Measurements from ENCODE around the gene SRP14. TPM values are rescaled to one million over a fixed set of nuclear protein-coding genes. Genes with fewer than 3 reads are reported as not detected.

Gene SRP14
- total RNA-seq, 2 donors from 2014 or later: 108 to 114 TPM

- Mint-ChIP-seq H3K36me3 (ENCODE audit: low read depth) (peaks cover 3% of the 10 kb centered on the region), H3K4me3 (no peak overlapping the region), H3K4me1 (peaks cover 8% of the 10 kb centered on the region), H3K27ac (no peak overlapping the region), H3K27me3 (peaks cover 4% of the 10 kb centered on the region)
- H3K9me3 ChIP-seq (ENCODE audit: control insufficient read depth, low read length, poor library complexity, severe bottlenecking): no peaks in the 10 kb centered on the region
- DNase-seq (no peak), ATAC-seq (no peak)
Observed at GRCh38 chr15:40062816-40063562, 24.0 kb upstream of the SRP14 start.

GRCh38 chr15:40061212-40061901, 22.4 kb upstream of the SRP14 start:
- no peak for ATAC-seq
- no peaks in the 10 kb centered on the region for H3K9me3 ChIP-seq (ENCODE audit: control insufficient read depth, low read length, poor library complexity, severe bottlenecking)
- Mint-ChIP-seq H3K27ac (no peak overlapping the region), H3K4me3 (no peak overlapping the region), H3K27me3 (peaks cover 6% of the 10 kb centered on the region), H3K4me1 (peaks cover 11% of the 10 kb centered on the region), H3K36me3 (ENCODE audit: low read depth) (peaks cover 7% of the 10 kb centered on the region)
- DNase-seq: no peak

- Mint-ChIP-seq H3K4me3 (no peak overlapping the region), H3K27ac (no peak overlapping the region), H3K36me3 (ENCODE audit: low read depth) (peaks cover 7% of the 10 kb centered on the region), H3K4me1 (peaks cover 14% of the 10 kb centered on the region), H3K27me3 (peaks cover 6% of the 10 kb centered on the region)
- H3K9me3 ChIP-seq (ENCODE audit: control insufficient read depth, low read length, poor library complexity, severe bottlenecking): no peaks in the 10 kb centered on the region
- ATAC-seq (no peak), DNase-seq (no peak)
Observed at GRCh38 chr15:40060236-40060961, 21.4 kb upstream of the SRP14 start.

- DNase-seq (no peak), ATAC-seq (no peak)
- peaks cover 17% of the 10 kb centered on the region for H3K4me1 Mint-ChIP-seq
- H3K27me3 Mint-ChIP-seq: peaks cover 6% of the 10 kb centered on the region
- no peak overlapping the region for H3K4me3 Mint-ChIP-seq
- peaks cover 7% of the 10 kb centered on the region for H3K36me3 Mint-ChIP-seq (ENCODE audit: low read depth)
- no peaks in the 10 kb centered on the region for H3K9me3 ChIP-seq (ENCODE audit: control insufficient read depth, low read length, poor library complexity, severe bottlenecking)
- H3K27ac Mint-ChIP-seq: no peak overlapping the region
Observed at GRCh38 chr15:40059821-40060220, 20.8 kb upstream of the SRP14 start.

GRCh38 chr15:40058476-40059140, 19.6 kb upstream of the SRP14 start:
- ATAC-seq (no peak), DNase-seq (no peak)
- Mint-ChIP-seq H3K36me3 (ENCODE audit: low read depth) (peaks cover 7% of the 10 kb centered on the region), H3K27ac (no peak overlapping the region), H3K4me1 (peaks cover 26% of the 10 kb centered on the region), H3K27me3 (peaks cover 6% of the 10 kb centered on the region), H3K4me3 (no peak overlapping the region)
- no peaks in the 10 kb centered on the region for H3K9me3 ChIP-seq (ENCODE audit: control insufficient read depth, low read length, poor library complexity, severe bottlenecking)

- H3K9me3 ChIP-seq (ENCODE audit: control insufficient read depth, low read length, poor library complexity, severe bottlenecking): no peaks in the 10 kb centered on the region
- peaks cover 35% of the 10 kb centered on the region for H3K4me1 Mint-ChIP-seq
- H3K4me3 Mint-ChIP-seq: no peak overlapping the region
- DNase-seq (no peak), ATAC-seq (no peak)
- H3K27ac Mint-ChIP-seq: peak overlapping the region; percentile 60
- peaks cover 6% of the 10 kb centered on the region for H3K27me3 Mint-ChIP-seq
- peaks cover 7% of the 10 kb centered on the region for H3K36me3 Mint-ChIP-seq (ENCODE audit: low read depth)
Observed at GRCh38 chr15:40055576-40056293, 16.8 kb upstream of the SRP14 start.

- peak overlapping the region; percentile 60 for H3K27ac Mint-ChIP-seq
- H3K9me3 ChIP-seq (ENCODE audit: control insufficient read depth, low read length, poor library complexity, severe bottlenecking): no peaks in the 10 kb centered on the region
- DNase-seq: no peak
- H3K4me3 Mint-ChIP-seq: peak overlapping the region; percentile 73
- H3K36me3 Mint-ChIP-seq (ENCODE audit: low read depth): peaks cover 7% of the 10 kb centered on the region
- peaks cover 6% of the 10 kb centered on the region for H3K27me3 Mint-ChIP-seq
- H3K4me1 Mint-ChIP-seq: peaks cover 35% of the 10 kb centered on the region
- peak; percentile 78 for ATAC-seq
Observed at GRCh38 chr15:40054855-40055575, 16.0 kb upstream of the SRP14 start.

GRCh38 chr15:40054605-40054854, 15.5 kb upstream of the SRP14 start:
- H3K4me3 Mint-ChIP-seq: peak overlapping the region; percentile 73
- H3K36me3 Mint-ChIP-seq (ENCODE audit: low read depth): peaks cover 7% of the 10 kb centered on the region
- no peak overlapping the region for H3K27ac Mint-ChIP-seq
- DNase-seq: no peak
- no peaks in the 10 kb centered on the region for H3K9me3 ChIP-seq (ENCODE audit: control insufficient read depth, low read length, poor library complexity, severe bottlenecking)
- peaks cover 39% of the 10 kb centered on the region for H3K4me1 Mint-ChIP-seq
- peak; percentile 14 for ATAC-seq
- H3K27me3 Mint-ChIP-seq: peaks cover 6% of the 10 kb centered on the region

GRCh38 chr15:40053831-40054604, 15.0 kb upstream of the SRP14 start:
- H3K9me3 ChIP-seq (ENCODE audit: control insufficient read depth, low read length, poor library complexity, severe bottlenecking): no peaks in the 10 kb centered on the region
- no peak overlapping the region for H3K4me3 Mint-ChIP-seq
- H3K4me1 Mint-ChIP-seq: peaks cover 43% of the 10 kb centered on the region
- H3K27ac Mint-ChIP-seq: no peak overlapping the region
- peaks cover 7% of the 10 kb centered on the region for H3K36me3 Mint-ChIP-seq (ENCODE audit: low read depth)
- DNase-seq: no peak
- no peak for ATAC-seq
- H3K27me3 Mint-ChIP-seq: peaks cover 6% of the 10 kb centered on the region

- ATAC-seq: no peak
- Mint-ChIP-seq H3K4me3 (no peak overlapping the region), H3K36me3 (ENCODE audit: low read depth) (peaks cover 4% of the 10 kb centered on the region), H3K27me3 (peaks cover 4% of the 10 kb centered on the region), H3K27ac (no peak overlapping the region), H3K4me1 (peaks cover 43% of the 10 kb centered on the region)
- DNase-seq: no peak
- H3K9me3 ChIP-seq (ENCODE audit: control insufficient read depth, low read length, poor library complexity, severe bottlenecking): no peaks in the 10 kb centered on the region
Observed at GRCh38 chr15:40053079-40053830, 14.3 kb upstream of the SRP14 start.

- no peak overlapping the region for H3K27ac Mint-ChIP-seq
- H3K27me3 Mint-ChIP-seq: no peaks in the 10 kb centered on the region
- H3K4me1 Mint-ChIP-seq: peaks cover 46% of the 10 kb centered on the region
- peaks cover under 1% of the 10 kb centered on the region for H3K36me3 Mint-ChIP-seq (ENCODE audit: low read depth)
- ATAC-seq: no peak
- H3K9me3 ChIP-seq (ENCODE audit: control insufficient read depth, low read length, poor library complexity, severe bottlenecking): no peaks in the 10 kb centered on the region
- no peak overlapping the region for H3K4me3 Mint-ChIP-seq
- DNase-seq: no peak
Observed at GRCh38 chr15:40052604-40053003, 13.6 kb upstream of the SRP14 start.
